Choroid plexus epithelial cell (primary cell): ENCODE results near the gene WDR36.

Experiments
- DNase-seq: peaks from one replicate; pipeline ENCODE4 v3.0.0-alpha.2; 2010; ENCODE audit warnings: low read depth
- H3K4me3 ChIP-seq: 2 replicates; pipeline ENCODE4 v1.5.1; 2011; ENCODE audit warnings: low read depth, mild to moderate bottlenecking, control low read depth, low read length, moderate library complexity
- CTCF ChIP-seq: conservative IDR thresholded peaks from 2 replicates; pipeline ENCODE4 v1.5.1; 2011; ENCODE audit warnings: low read depth, mild to moderate bottlenecking, control low read depth, inconsistent platforms, low read length, moderate library complexity

Gene WDR36

GRCh38 chr5:111092062-111092853, at the start of gene WDR36:
Gene WDR36 (plus strand): TSS chr5:111092348. CDS start chr5:111092457, 109 bp downstream.
- TF ChIP-seq CTCF, result no peak
- peak; percentile 96 for DNase-seq
- peak within 1 kb of the TSS; percentile 88 for H3K4me3 ChIP-seq

GRCh38 chr5:111043712-111044506, 48.2 kb upstream of the WDR36 start:
- peak; percentile 2 for TF ChIP-seq CTCF
- DNase-seq, result peak; percentile 100
- no peak overlapping the region for H3K4me3 ChIP-seq

GRCh38 chr5:111058064-111058463, 34.1 kb upstream of the WDR36 start:
- H3K4me3 ChIP-seq, result no peak overlapping the region
- DNase-seq, result no peak
- no peak for TF ChIP-seq CTCF

- TF ChIP-seq CTCF, result no peak
- DNase-seq, result no peak
Measured at GRCh38 chr5:111060169-111060568, 32.0 kb upstream of the WDR36 start.

GRCh38 chr5:111061618-111062017, 30.5 kb upstream of the WDR36 start:
- no peak overlapping the region for H3K4me3 ChIP-seq
- TF ChIP-seq CTCF, result no peak
- no peak for DNase-seq

More at GRCh38 chr5:111060169-111060568, 32.0 kb upstream of the WDR36 start:
- H3K4me3 ChIP-seq, result no peak overlapping the region

GRCh38 chr5:111063709-111064322, 28.3 kb upstream of the WDR36 start:
- peak; percentile 82 for TF ChIP-seq CTCF
- H3K4me3 ChIP-seq, result no peak overlapping the region
- DNase-seq, result peak; percentile 72
